Measurements from ENCODE around the gene TMEM26. TPM values are rescaled to one million over a fixed set of nuclear protein-coding genes. Genes with fewer than 3 reads are reported as not detected.
"Not testable (repeated sequence)": the region's sequence is repeated elsewhere in the genome, so short reads cannot be mapped to it uniquely, and the experiment has no call there.

The TMEM26 gene
- total RNA-seq, 4 donors from 2014 or later = 0.53 to 2.5 (median 0.69) TPM

DNA sequence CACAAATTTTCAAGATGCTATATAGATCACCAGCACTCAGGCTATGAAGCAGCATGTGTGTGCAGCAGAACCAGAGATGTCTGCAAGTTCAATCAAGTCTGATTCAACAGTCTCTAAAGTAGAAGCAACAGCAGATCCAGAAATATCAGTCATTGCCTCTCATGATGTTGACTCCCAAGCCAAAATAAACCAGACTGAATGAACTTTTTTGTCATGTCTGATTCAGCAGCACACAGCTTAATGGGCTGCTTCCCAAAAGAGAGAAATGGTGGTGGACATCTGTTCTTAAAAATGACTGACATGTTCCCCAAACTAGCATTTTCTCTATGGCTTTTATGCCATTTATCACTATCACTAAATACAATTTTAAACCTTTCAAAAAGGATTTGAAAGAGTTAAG is 53.8 kb downstream of the TMEM26 start:
- TF ChIP-seq POLR2A (IDR thresholded peaks at IDR 0.05) = no peak
- no peak for TF ChIP-seq CTCF (IDR thresholded peaks at IDR 0.05)
- DNase-seq = no peak
- H3K27me3 ChIP-seq = no peaks in the 10 kb centered on the region
- H3K36me3 ChIP-seq = no peaks in the 10 kb centered on the region
- no peak overlapping the region for H3K27ac ChIP-seq
- H3K4me3 ChIP-seq = no peak overlapping the region
- H3K9me3 ChIP-seq = no peaks in the 10 kb centered on the region
- peaks cover 0 to 9% (median 3%) of the 10 kb centered on the region in 4 donors for H3K4me1 ChIP-seq

DNA sequence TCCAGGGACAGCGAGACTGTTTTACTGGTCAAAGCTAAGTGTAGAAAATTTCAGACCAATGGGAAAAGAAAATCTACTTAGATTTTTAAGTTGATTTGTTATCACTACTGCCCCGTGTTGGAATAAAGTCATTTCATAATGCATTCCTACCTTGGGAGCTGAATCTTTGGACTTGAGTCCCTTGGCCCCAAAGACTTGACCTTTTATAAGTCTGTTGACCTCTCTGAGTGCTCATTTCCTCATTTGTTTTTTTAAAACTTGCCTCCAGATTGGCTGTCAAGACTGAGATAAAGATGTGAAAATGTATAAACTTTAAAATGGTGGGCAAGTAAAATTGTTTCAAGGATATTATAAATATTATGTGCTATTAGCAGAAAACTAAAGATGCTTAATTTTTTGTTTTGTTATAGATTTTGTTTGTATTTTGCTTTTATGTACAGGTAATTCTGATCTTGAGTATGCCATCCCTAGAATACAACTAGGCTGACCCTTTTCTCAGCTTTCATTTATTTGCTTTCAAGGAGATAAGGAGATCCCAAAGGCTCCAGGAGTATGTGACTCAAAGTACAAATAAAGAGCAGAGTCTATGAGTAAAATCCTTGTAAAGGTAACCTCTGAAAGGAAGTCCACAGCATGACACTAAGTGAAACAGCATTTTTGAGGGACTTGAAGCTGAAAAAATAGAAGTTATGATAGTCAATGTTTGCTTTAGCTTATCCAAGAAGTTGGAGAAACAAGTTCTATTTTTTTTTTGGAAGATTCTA is 54.6 kb downstream of the TMEM26 start:
- Histone ChIP-seq H3K4me3 (no peak overlapping the region), H3K27ac (peak overlapping the region in 1 of 4 donors; percentile 61), H3K36me3 (no peaks in the 10 kb centered on the region), H3K27me3 (no peaks in the 10 kb centered on the region), H3K4me1 (peaks cover 0 to 9% (median 3%) of the 10 kb centered on the region in 4 donors), H3K9me3 (no peaks in the 10 kb centered on the region)
- TF ChIP-seq CTCF (IDR thresholded peaks at IDR 0.05) = no peak
- no peak for DNase-seq

GRCh38 chr10:61397175-61397986 is 55.8 kb downstream of the TMEM26 start:
- H3K27me3 ChIP-seq = no peaks in the 10 kb centered on the region
- no peaks in the 10 kb centered on the region for H3K36me3 ChIP-seq
- H3K27ac ChIP-seq = peak overlapping the region in 2 of 4 donors; percentile 36 to 61
- H3K4me3 ChIP-seq = peak overlapping the region in 2 of 4 donors; percentile 39 to 50
- DNase-seq = no peak
- TF ChIP-seq CTCF (IDR thresholded peaks at IDR 0.05) (no peak), POLR2A (IDR thresholded peaks at IDR 0.05) (no peak)
- no peaks in the 10 kb centered on the region for H3K9me3 ChIP-seq
- peaks cover 0 to 9% (median 3%) of the 10 kb centered on the region in 4 donors for H3K4me1 ChIP-seq

GRCh38 chr10:61391281-61391680 is 61.9 kb downstream of the TMEM26 start:
- no peaks in the 10 kb centered on the region for H3K36me3 ChIP-seq
- no peak for DNase-seq
- TF ChIP-seq POLR2A (IDR thresholded peaks at IDR 0.05) (no peak), CTCF (IDR thresholded peaks at IDR 0.05) (no peak)
- no peaks in the 10 kb centered on the region for H3K9me3 ChIP-seq
- H3K27ac ChIP-seq = peak overlapping the region in 1 of 4 donors; percentile 10
- H3K27me3 ChIP-seq = no peaks in the 10 kb centered on the region
- H3K4me3 ChIP-seq = no peak overlapping the region
- no peaks in the 10 kb centered on the region for H3K4me1 ChIP-seq

- no peak overlapping the region for H3K4me3 ChIP-seq
- H3K27ac ChIP-seq = peak overlapping the region in 1 of 4 donors; percentile 10
- no peaks in the 10 kb centered on the region for H3K36me3 ChIP-seq
- no peaks in the 10 kb centered on the region for H3K27me3 ChIP-seq
- no peaks in the 10 kb centered on the region for H3K4me1 ChIP-seq
- no peaks in the 10 kb centered on the region for H3K9me3 ChIP-seq
- DNase-seq = no peak
- TF ChIP-seq POLR2A (IDR thresholded peaks at IDR 0.05) = no peak
Observed at GRCh38 chr10:61390851-61391250, 62.3 kb downstream of the TMEM26 start.

DNA sequence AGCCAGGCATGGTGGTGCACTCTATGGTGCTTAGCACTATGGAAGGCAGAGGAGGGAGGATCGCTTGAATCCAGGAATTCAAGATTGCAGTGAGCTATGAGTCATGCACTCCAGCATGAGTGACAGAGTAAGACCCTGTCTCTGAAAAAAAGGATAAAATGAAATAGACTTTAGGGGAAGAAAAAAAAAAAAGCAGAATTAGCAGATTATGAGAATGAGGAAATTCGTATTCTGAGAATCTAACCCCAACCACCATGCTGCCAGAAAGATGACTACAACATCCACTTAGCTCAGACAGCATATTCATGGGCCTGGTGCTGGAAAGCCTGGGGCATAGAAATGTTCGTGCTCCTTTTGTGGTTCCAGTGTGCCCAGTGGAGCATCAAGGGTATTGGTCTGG is 63.3 kb downstream of the TMEM26 start:
- Histone ChIP-seq H3K36me3 (no peaks in the 10 kb centered on the region), H3K4me1 (no peaks in the 10 kb centered on the region), H3K9me3 (no peaks in the 10 kb centered on the region), H3K27ac (peak overlapping the region in 1 of 4 donors; percentile 8), H3K27me3 (no peaks in the 10 kb centered on the region), H3K4me3 (no peak overlapping the region)
- no peak for DNase-seq
- TF ChIP-seq POLR2A (IDR thresholded peaks at IDR 0.05) = no peak
- TF ChIP-seq CTCF (IDR thresholded peaks at IDR 0.05) = no peak

DNA sequence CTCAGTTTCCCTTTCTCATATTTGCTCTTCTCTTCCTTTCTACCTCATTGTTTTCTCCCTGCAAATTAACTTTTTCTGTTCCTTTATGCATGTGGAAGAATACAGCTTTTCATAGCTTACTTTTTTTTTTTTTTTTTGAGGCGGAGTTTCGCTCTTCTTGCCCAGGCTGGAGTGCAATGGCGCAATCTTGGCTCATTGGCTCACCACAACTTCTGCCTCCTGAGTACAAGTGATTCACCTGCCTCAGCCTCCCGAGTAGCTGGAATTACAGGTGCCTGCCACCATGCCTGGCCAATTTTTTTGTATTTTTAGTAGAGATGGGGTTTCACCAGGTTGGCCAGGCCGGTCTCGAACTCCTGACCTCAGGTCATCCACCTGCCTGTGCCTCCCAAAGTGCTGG is 64.2 kb downstream of the TMEM26 start:
- H3K27ac ChIP-seq, H3K4me1 ChIP-seq, H3K4me3 ChIP-seq, H3K9me3 ChIP-seq, DNase-seq, H3K36me3 ChIP-seq, H3K27me3 ChIP-seq: not testable (repeated sequence)

Data from Peyer's patch (tissue), 4 donors.